OCI-LY1 (cell line): Measurements from ENCODE around the gene CDA.

ENCODE experiments used
- EZH2 ChIP-seq: fragments of 200-600 bp; sonication (generic), shearing (Covaris generic); IDR thresholded peaks from 2 replicates; pipeline ENCODE4 v1.8.0; 2017; ENCODE audit warnings: borderline replicate concordance, mixed run types, mild to moderate bottlenecking, antibody characterized with exemption, low read length, moderate library complexity, mixed read lengths
- TF ChIP-seq, protein P1 (sequence below): fragments of 200-600 bp; sonication (generic), shearing (Covaris generic); IDR thresholded peaks from 2 replicates; pipeline ENCODE4 v1.5.1; 2017; ENCODE audit warnings: mild to moderate bottlenecking, antibody characterized with exemption, low read length, moderate library complexity, mixed read lengths

DNA sequence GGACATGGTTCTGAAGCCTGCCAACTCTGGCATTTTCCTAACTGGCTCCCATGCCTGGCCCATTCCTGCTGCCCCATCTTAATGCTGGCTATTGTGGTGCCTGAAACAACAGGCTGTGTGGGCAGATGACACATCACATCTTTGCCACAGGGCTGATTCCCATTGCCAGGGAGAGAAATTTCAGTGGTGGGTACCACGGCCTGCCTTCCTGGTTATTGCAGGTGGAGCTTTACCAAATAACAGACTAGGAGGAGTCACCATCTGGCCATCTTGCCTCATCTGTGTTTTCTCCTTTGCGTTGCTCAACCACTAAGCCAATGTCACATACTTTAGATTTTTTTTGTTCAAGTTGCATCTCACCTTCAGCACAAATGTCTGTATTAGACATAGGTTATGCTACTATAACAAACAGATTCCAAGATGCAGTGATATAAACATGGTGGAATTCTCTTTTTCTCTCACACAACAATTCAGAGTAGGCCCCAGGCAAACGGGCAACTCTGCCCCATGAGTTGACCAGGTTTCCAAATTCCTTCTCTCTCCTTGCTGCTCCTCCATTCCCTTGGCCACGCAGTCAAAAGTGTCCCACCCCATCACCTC lies 14.1 kb downstream of the CDA start:
- TF ChIP-seq, protein P1, sequence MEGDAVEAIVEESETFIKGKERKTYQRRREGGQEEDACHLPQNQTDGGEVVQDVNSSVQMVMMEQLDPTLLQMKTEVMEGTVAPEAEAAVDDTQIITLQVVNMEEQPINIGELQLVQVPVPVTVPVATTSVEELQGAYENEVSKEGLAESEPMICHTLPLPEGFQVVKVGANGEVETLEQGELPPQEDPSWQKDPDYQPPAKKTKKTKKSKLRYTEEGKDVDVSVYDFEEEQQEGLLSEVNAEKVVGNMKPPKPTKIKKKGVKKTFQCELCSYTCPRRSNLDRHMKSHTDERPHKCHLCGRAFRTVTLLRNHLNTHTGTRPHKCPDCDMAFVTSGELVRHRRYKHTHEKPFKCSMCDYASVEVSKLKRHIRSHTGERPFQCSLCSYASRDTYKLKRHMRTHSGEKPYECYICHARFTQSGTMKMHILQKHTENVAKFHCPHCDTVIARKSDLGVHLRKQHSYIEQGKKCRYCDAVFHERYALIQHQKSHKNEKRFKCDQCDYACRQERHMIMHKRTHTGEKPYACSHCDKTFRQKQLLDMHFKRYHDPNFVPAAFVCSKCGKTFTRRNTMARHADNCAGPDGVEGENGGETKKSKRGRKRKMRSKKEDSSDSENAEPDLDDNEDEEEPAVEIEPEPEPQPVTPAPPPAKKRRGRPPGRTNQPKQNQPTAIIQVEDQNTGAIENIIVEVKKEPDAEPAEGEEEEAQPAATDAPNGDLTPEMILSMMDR: no peak
- TF ChIP-seq EZH2: no peak
